NCI-H524 treated with DMSO at 0.1 percent for 48 hours (cell line): Measurements from ENCODE around the gene MAGEB1.

ENCODE experiments used
- DNase-seq: peaks from one replicate; lab custom pipeline; 2025; lab: John Stamatoyannopoulos, UW

Gene MAGEB1

DNA sequence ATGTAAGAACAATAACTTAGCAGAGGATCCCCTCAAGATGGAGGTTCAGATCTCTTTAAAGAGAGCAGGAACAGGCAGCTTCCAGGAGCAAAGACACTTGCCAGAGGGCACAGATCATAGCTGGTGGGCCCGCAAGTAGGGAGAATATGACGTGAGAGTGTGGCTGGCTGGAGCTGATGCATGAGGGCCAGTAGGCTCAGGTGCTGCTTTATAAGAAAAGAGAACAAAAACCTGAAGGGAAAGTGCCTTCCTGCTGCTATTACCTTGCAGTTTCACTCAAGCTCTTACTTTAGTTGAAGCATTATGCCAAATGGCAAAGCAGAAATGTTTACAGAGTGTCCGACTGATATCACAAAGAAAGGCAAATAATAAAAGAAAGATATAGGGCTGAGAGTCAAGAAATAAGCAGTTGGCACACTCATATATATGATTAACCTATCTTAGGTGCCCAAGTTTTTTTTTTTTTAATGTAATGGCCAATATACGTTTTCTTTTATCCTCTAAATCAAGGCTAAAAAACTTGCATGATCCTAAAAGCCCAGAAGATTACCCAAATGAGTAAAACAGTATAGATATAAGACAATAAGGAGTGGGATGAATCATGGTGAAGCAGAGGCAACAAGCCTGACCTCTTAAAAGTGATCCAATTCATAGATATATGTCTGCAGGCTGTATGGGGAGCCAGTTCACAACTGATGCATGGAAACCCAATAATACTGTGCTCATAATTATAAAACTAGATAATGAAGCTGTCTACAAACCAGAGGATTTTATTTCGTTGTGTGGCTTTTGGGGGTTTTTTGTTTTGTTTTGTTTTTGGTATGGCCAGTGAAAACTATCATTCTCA is 49.7 kb downstream of the MAGEB1 start:
- no peak for DNase-seq

- DNase-seq = no peak
Observed at GRCh38 chrX:30301208-30301607, 54.3 kb downstream of the MAGEB1 start.
